ENCODE measurements around the gene GNB5.

The GNB5 gene

DNA sequence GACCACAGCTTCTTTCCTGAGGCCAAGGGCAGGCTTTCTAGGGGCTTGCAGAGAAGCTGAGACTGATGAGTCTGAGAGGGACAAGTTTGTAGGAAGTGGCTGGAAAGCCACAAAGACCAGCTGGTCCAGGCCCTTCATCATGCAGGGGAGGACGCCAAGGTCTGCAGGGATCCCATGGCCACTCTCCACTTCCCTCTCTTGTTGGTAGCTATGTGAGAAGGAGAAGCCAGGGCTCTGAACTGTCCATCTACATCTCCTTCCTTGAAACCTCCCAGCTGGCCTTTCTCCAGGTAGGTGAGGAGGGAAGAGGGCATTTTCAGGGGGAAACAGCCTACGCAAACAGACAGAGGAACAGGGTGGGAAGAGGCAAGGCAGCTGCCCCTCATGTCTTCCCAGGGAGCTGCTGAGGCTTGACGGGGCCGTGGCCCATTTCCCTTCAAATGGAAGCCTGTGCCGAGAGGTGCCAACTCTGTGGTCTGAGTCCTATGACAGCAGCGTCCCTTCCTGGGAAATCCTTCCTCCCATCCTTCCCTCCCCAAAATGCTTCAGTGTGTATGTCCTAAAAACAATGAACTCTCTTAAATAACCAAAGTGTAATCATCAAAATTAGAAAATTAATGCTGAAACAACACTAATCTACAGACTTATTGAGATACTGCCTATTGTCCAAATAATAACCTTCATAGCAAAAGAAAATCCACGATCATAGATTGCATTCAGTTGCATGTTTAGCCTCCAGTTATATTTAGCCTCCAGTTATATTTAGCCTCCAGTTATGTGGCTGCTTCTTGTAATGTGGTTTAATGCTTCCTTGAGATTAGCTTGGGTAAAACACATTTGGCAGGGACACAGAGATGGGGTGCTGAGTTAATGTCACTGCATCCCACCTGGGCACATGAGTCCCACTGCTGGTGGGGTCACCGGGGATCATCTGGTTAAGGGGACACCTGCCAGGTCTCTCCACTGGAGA is 36.0 kb downstream of the GNB5 start:
- no peak overlapping the region for H3K4me3 ChIP-seq (ENCODE audit: low read length in 2 of 2)
- no peaks in the 10 kb centered on the region for H3K4me1 ChIP-seq (ENCODE audit: control insufficient read depth, insufficient read depth, low read length)
- no peak overlapping the region for H3K27ac ChIP-seq (ENCODE audit: low read length)
- H3K27me3 ChIP-seq (ENCODE audit: control insufficient read depth in 1 of 2, insufficient read depth in 2 of 2, low read length in 2 of 2): no peaks in the 10 kb centered on the region
- H3K9ac ChIP-seq (ENCODE audit: low read length in 2 of 2): no peak overlapping the region
- peaks cover 15 to 16% of the 10 kb centered on the region in 2 donors for H3K36me3 ChIP-seq (ENCODE audit: control insufficient read depth in 2 of 2, insufficient read depth in 2 of 2, low read length in 2 of 2)
- H3K9me3 ChIP-seq (ENCODE audit: control insufficient read depth in 2 of 2, low read length in 2 of 2): no peaks in the 10 kb centered on the region

DNA sequence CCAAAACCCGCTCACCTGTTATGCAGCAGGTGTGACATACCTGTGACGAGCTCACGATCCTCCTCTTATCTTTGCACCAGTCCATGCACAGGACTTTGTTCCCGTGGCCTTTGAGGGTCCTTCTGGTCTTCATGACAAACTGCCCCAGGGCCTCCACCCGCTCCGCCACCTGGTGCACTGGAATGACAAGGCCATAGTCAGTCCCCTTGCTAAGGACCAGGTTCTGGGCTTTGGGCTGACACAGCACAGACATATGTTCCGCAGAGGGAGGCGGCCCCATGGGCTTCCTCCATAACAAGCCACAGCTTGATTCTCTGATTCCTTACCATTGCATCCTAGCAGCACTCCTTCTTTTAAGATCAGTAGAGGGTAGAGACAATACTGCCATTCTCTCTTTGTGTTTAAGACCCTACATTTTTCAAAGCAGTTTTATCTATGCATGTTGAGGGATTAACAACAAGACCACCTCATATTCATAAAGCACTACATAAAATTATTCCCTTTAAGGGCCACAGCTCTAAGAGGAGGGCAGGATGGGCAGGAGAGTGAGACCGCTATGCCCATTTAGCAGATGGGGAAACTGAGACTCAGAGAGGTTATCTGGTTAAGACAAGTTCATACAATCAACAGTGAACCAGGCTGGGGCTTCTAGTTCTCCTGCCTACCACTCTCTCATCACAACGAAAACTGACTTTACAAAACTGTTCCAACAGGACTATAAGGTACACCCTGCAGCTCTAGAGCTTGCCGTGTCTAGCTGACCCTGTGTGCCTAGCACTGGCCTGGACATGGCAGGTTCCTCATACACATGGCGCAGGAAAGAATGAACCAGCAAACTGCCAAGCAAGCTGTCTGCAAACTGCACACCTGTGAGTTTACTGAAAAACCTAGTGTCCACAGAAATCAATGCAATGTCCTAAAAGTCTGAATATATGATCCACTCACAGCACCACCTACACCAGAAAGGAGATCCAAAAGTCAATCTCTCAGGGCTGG is 37.0 kb downstream of the GNB5 start:
- Histone ChIP-seq H3K4me1 (ENCODE audit: control insufficient read depth, insufficient read depth, low read length) (no peaks in the 10 kb centered on the region), H3K4me3 (ENCODE audit: low read length in 2 of 2) (no peak overlapping the region), H3K36me3 (ENCODE audit: control insufficient read depth in 2 of 2, insufficient read depth in 2 of 2, low read length in 2 of 2) (peaks cover 18 to 21% of the 10 kb centered on the region in 2 donors), H3K9me3 (ENCODE audit: control insufficient read depth in 2 of 2, low read length in 2 of 2) (no peaks in the 10 kb centered on the region), H3K9ac (ENCODE audit: low read length in 2 of 2) (no peak overlapping the region), H3K27me3 (ENCODE audit: control insufficient read depth in 1 of 2, insufficient read depth in 2 of 2, low read length in 2 of 2) (no peaks in the 10 kb centered on the region), H3K27ac (ENCODE audit: low read length) (no peak overlapping the region)

- Histone ChIP-seq H3K27me3 (ENCODE audit: control insufficient read depth in 1 of 2, insufficient read depth in 2 of 2, low read length in 2 of 2) (no peaks in the 10 kb centered on the region), H3K36me3 (ENCODE audit: control insufficient read depth in 2 of 2, insufficient read depth in 2 of 2, low read length in 2 of 2) (peaks cover 18 to 30% of the 10 kb centered on the region in 2 donors), H3K9me3 (ENCODE audit: control insufficient read depth in 2 of 2, low read length in 2 of 2) (no peaks in the 10 kb centered on the region), H3K27ac (ENCODE audit: low read length) (no peak overlapping the region), H3K4me3 (ENCODE audit: low read length in 2 of 2) (no peak overlapping the region), H3K4me1 (ENCODE audit: control insufficient read depth, insufficient read depth, low read length) (no peaks in the 10 kb centered on the region), H3K9ac (ENCODE audit: low read length in 2 of 2) (no peak overlapping the region)
Measured at GRCh38 chr15:52151353-52151752, 39.8 kb downstream of the GNB5 start.

DNA sequence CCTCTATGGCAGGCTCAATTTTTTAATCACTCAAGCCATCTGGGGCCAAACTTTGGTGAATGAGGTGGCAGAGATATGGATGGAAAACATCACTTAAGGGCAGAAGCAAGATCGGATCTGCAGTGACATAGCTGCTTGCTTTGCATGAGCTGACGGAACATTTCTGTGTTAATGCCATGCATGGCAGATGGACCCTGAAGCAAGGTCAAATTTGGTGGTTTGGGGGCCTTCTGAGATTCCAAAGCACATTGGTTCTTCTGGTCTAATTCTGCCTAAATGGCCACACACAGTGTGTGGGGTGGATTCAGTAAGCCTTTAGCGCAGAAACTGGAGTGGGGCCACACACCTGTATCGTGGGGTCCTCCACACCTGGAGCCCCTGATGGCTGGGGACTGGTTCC is 40.3 kb downstream of the GNB5 start:
- peaks cover 18 to 30% of the 10 kb centered on the region in 2 donors for H3K36me3 ChIP-seq (ENCODE audit: control insufficient read depth in 2 of 2, insufficient read depth in 2 of 2, low read length in 2 of 2)
- no peak overlapping the region for H3K4me3 ChIP-seq (ENCODE audit: low read length in 2 of 2)
- H3K9me3 ChIP-seq (ENCODE audit: control insufficient read depth in 2 of 2, low read length in 2 of 2): no peaks in the 10 kb centered on the region
- no peak overlapping the region for H3K27ac ChIP-seq (ENCODE audit: low read length)
- no peaks in the 10 kb centered on the region for H3K4me1 ChIP-seq (ENCODE audit: control insufficient read depth, insufficient read depth, low read length)
- H3K27me3 ChIP-seq (ENCODE audit: control insufficient read depth in 1 of 2, insufficient read depth in 2 of 2, low read length in 2 of 2): no peaks in the 10 kb centered on the region
- H3K9ac ChIP-seq (ENCODE audit: low read length in 2 of 2): no peak overlapping the region

DNA sequence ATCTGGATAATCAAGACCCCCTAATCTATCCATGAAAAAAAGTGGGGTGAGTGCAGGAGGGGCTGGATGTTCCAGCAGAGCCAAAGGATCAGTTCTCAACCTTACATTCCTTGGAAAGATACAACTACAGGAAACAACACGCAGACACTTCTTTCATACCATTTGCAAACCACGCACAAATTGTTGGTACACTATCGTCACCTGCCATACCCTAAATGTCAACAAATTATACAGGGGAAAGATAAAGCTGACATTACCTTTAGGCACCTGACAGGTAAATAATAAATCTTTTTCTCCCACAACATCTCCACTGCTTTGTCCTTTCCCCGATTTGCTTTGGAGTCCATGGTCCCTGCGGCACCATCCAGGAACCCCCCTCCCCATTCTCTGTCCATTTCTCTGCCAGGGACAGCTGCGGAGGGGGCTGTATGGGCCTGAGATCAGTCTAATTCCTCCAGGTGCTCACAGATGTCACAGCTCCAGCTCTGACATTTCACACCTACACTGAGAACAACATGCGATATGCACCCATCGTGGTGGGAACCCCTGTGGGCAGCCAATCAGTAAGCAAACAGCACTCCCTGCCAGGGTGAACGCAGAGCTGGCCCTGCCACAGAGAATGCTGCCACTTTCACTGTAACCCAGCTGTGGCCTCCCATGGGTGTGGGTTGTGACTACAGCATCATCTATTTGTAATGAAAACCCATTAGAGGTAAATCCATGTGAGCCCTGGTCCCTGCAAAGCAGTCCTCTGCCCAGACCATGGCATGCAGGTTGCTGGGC is 41.0 kb downstream of the GNB5 start:
- Histone ChIP-seq H3K9ac (ENCODE audit: low read length in 2 of 2) (no peak overlapping the region), H3K27ac (ENCODE audit: low read length) (no peak overlapping the region), H3K36me3 (ENCODE audit: control insufficient read depth in 2 of 2, insufficient read depth in 2 of 2, low read length in 2 of 2) (peaks cover 18 to 30% of the 10 kb centered on the region in 2 donors), H3K27me3 (ENCODE audit: control insufficient read depth in 1 of 2, insufficient read depth in 2 of 2, low read length in 2 of 2) (no peaks in the 10 kb centered on the region), H3K4me3 (ENCODE audit: low read length in 2 of 2) (no peak overlapping the region), H3K9me3 (ENCODE audit: control insufficient read depth in 2 of 2, low read length in 2 of 2) (no peaks in the 10 kb centered on the region), H3K4me1 (ENCODE audit: control insufficient read depth, insufficient read depth, low read length) (no peaks in the 10 kb centered on the region)

DNA sequence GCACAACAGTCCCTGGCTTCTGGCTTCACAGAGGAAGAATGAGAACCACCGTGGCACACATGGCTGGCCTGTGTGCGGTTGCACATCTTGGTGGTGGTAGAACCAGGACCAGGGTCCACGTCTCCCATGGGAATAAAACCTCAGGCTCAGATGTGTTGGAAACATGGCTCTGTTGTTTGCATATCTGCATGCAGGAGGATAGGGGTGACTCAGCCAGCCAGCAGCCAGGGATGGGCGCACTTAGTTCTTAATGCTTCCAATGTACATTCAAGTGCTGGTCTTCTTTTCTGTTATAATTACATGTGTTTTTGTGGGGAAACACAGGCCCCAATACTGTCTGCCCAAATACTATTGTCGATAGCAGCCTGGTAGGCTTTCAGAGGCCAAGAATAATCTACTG is 42.8 kb downstream of the GNB5 start:
- Histone ChIP-seq H3K27ac (ENCODE audit: low read length) (no peak overlapping the region), H3K4me3 (ENCODE audit: low read length in 2 of 2) (no peak overlapping the region), H3K9me3 (ENCODE audit: control insufficient read depth in 2 of 2, low read length in 2 of 2) (no peaks in the 10 kb centered on the region), H3K4me1 (ENCODE audit: control insufficient read depth, insufficient read depth, low read length) (no peaks in the 10 kb centered on the region), H3K36me3 (ENCODE audit: control insufficient read depth in 2 of 2, insufficient read depth in 2 of 2, low read length in 2 of 2) (peaks cover 18 to 37% of the 10 kb centered on the region in 2 donors), H3K9ac (ENCODE audit: low read length in 2 of 2) (no peak overlapping the region), H3K27me3 (ENCODE audit: control insufficient read depth in 1 of 2, insufficient read depth in 2 of 2, low read length in 2 of 2) (no peaks in the 10 kb centered on the region)

- H3K36me3 ChIP-seq (ENCODE audit: control insufficient read depth in 2 of 2, insufficient read depth in 2 of 2, low read length in 2 of 2): peaks cover 16 to 36% of the 10 kb centered on the region in 2 donors
- H3K9me3 ChIP-seq (ENCODE audit: control insufficient read depth in 2 of 2, low read length in 2 of 2): no peaks in the 10 kb centered on the region
- no peak overlapping the region for H3K4me3 ChIP-seq (ENCODE audit: low read length in 2 of 2)
- H3K4me1 ChIP-seq (ENCODE audit: control insufficient read depth, insufficient read depth, low read length): no peaks in the 10 kb centered on the region
- no peak overlapping the region for H3K9ac ChIP-seq (ENCODE audit: low read length in 2 of 2)
- no peak overlapping the region for H3K27ac ChIP-seq (ENCODE audit: low read length)
- H3K27me3 ChIP-seq (ENCODE audit: control insufficient read depth in 1 of 2, insufficient read depth in 2 of 2, low read length in 2 of 2): no peaks in the 10 kb centered on the region
Measured at GRCh38 chr15:52146776-52147175, 44.4 kb downstream of the GNB5 start.

- peaks cover 11 to 32% of the 10 kb centered on the region in 2 donors for H3K36me3 ChIP-seq (ENCODE audit: control insufficient read depth in 2 of 2, insufficient read depth in 2 of 2, low read length in 2 of 2)
- H3K4me3 ChIP-seq (ENCODE audit: low read length in 2 of 2): no peak overlapping the region
- no peaks in the 10 kb centered on the region for H3K27me3 ChIP-seq (ENCODE audit: control insufficient read depth in 1 of 2, insufficient read depth in 2 of 2, low read length in 2 of 2)
- no peak overlapping the region for H3K27ac ChIP-seq (ENCODE audit: low read length)
- no peaks in the 10 kb centered on the region for H3K4me1 ChIP-seq (ENCODE audit: control insufficient read depth, insufficient read depth, low read length)
- H3K9me3 ChIP-seq (ENCODE audit: control insufficient read depth in 2 of 2, low read length in 2 of 2): no peaks in the 10 kb centered on the region
- H3K9ac ChIP-seq (ENCODE audit: low read length in 2 of 2): no peak overlapping the region
Measured at GRCh38 chr15:52146261-52146660, 44.9 kb downstream of the GNB5 start.

DNA sequence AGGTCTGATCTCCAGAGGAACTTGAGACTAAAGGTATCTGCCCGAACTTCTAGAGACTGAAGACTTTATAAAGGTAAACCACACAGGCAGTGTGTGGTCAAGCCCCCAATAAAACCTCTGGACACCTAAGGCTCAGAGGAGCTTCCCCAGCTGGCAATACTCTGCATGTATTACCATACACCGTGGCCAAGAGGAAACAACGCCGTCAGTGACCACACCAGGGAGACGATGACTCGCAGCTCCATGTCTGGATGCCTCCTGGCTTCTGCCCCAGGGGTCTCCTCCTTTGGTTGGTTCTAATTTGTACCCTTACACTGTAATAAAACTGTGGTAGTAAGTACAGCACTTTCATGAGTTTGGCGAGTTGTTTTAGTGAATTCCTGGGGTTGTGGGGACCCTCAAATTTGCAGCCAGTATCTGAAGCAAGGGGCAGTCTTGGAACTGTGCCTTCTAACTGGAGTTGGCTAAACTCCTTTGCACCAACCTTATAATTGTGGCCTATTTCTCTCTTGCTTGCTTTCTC is 46.5 kb downstream of the GNB5 start:
- Histone ChIP-seq H3K36me3 (ENCODE audit: control insufficient read depth in 2 of 2, insufficient read depth in 2 of 2, low read length in 2 of 2) (peaks cover 5 to 27% of the 10 kb centered on the region in 2 donors), H3K4me3 (ENCODE audit: low read length in 2 of 2) (no peak overlapping the region), H3K4me1 (ENCODE audit: control insufficient read depth, insufficient read depth, low read length) (no peaks in the 10 kb centered on the region), H3K27me3 (ENCODE audit: control insufficient read depth in 1 of 2, insufficient read depth in 2 of 2, low read length in 2 of 2) (no peaks in the 10 kb centered on the region), H3K9ac (ENCODE audit: low read length in 2 of 2) (no peak overlapping the region), H3K9me3 (ENCODE audit: control insufficient read depth in 2 of 2, low read length in 2 of 2) (no peaks in the 10 kb centered on the region), H3K27ac (ENCODE audit: low read length) (no peak overlapping the region)

GRCh38 chr15:52143873-52144272 is 47.3 kb downstream of the GNB5 start:
- Histone ChIP-seq H3K9ac (ENCODE audit: low read length in 2 of 2) (no peak overlapping the region), H3K4me3 (ENCODE audit: low read length in 2 of 2) (no peak overlapping the region), H3K4me1 (ENCODE audit: control insufficient read depth, insufficient read depth, low read length) (no peaks in the 10 kb centered on the region), H3K36me3 (ENCODE audit: control insufficient read depth in 2 of 2, insufficient read depth in 2 of 2, low read length in 2 of 2) (peaks cover 0 to 20% of the 10 kb centered on the region in 2 donors), H3K27me3 (ENCODE audit: control insufficient read depth in 1 of 2, insufficient read depth in 2 of 2, low read length in 2 of 2) (no peaks in the 10 kb centered on the region), H3K27ac (ENCODE audit: low read length) (no peak overlapping the region), H3K9me3 (ENCODE audit: control insufficient read depth in 2 of 2, low read length in 2 of 2) (no peaks in the 10 kb centered on the region)

Measured in stomach smooth muscle (tissue), 2 donors.